HL-60/S4 treated with retinoic acid at 250 ng/mL for 4 days and 3 days (cell line): ENCODE results near the gene AP2B1.

Experiments
- in situ Hi-C: fragments of 300-500 bp; cut with MboI; formaldehyde crosslinking; loops from 2 replicates; pipeline ENCODE4 v1.7.0; 2022; ENCODE audit warnings: low sequenced_read_pairs

The AP2B1 gene

GRCh38 chr17:35568561-35568960 is 18.6 kb upstream of the AP2B1 start:
- in situ Hi-C loops = no loop called here

GRCh38 chr17:35569405-35569804 is 17.7 kb upstream of the AP2B1 start:
- in situ Hi-C loops = no loop called here

- in situ Hi-C loops = no loop called here
Measured at GRCh38 chr17:35575759-35576158, 11.4 kb upstream of the AP2B1 start.

DNA sequence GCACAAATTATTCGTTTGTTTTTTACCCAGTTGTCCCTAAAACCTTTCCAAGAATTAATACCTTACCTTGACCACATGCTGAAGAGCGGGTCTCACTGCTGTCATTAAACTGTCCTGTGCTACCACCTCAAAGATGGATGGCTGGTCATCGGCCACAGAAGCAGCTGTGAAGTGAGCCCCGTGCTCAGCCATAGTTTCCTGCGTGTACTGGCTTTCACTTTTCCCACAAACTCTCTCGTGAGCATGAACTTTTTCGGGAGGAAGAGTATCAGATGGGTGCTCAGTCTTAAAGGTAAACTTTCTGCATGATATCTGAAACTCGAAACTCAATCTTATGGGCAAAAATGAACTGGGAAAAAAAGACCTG is 9.3 kb upstream of the AP2B1 start:
- in situ Hi-C loops = no loop called here

GRCh38 chr17:35578197-35578928 is 8.8 kb upstream of the AP2B1 start, which contains the start of gene PEX12:
Gene PEX12, minus strand, starts transcription at chr17:35578571. Its CDS starts 550 bp downstream, at chr17:35578021.
- in situ Hi-C loops = no loop called here

DNA sequence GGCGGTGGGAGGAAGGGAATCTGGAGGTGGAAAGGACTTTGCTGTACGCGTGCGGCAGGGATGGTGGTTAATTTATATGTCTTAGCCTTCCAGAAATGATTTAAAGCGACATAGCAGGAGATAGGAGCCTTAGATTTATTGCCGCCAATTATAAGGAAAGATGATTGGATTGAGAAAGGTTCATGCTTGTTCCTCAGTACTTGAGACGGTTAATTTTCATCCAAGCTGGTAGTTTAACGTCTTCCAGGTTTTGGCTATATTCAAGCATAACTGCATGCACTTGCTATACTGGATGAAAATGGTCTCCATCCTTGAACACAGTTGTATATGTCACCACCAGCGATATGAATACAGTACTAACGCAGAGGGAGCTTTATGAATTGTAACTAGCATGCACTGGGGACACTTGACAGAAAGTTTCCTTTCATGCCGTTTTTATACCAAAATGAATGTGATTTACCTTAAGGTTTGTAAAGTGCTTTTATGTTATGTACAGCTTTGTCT is 8.1 kb upstream of the AP2B1 start:
- in situ Hi-C loops = no loop called here

DNA sequence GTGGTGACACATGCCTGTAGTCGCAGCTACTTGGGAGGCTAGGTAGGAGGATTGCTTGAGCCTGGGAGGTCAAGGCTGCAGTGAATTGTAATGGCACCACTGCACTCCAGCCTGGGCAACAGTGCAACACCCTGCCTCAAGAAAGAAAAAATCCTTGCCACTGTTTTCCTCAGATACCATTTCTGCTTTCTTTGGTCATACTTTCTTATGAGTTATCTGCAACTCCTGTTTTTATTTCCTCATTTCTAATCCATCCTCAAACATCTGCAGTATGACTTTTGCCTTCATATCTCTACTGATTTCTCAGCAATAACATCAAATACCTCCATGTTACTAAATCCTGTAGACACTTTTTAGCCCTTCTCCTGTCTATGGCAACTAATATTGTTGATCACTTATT is 3.1 kb upstream of the AP2B1 start:
- in situ Hi-C loops = no loop called here

DNA sequence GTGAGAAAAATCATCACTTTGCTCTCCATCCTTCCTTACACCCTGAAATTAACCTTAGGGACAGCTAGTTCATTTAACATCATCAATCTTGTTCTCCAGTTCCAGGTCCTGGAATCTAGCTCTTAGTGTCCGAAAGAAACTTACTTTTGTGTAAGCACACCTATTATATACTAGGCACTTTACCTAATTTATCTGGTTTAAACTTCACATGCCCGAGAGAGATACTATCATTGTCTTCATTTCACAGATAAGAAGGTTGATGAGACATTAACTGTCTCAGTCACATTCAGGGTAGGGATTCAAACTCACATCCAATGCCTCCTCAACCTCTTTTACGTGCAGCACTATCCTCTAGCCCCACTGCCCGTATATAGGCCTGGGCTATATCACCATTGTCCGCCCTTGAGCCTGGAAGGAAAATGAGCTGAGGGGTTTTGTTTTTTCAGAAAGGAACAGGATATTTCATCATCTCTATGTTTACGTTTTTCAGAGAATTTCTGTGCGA is 501 bp upstream of the AP2B1 start:
- in situ Hi-C loops = no loop called here

GRCh38 chr17:35588196-35588920 is 1.2 kb downstream of the AP2B1 start:
- in situ Hi-C loops = no loop called here

- in situ Hi-C loops = no loop called here
Measured at GRCh38 chr17:35596072-35596471, 8.9 kb downstream of the AP2B1 start.

DNA sequence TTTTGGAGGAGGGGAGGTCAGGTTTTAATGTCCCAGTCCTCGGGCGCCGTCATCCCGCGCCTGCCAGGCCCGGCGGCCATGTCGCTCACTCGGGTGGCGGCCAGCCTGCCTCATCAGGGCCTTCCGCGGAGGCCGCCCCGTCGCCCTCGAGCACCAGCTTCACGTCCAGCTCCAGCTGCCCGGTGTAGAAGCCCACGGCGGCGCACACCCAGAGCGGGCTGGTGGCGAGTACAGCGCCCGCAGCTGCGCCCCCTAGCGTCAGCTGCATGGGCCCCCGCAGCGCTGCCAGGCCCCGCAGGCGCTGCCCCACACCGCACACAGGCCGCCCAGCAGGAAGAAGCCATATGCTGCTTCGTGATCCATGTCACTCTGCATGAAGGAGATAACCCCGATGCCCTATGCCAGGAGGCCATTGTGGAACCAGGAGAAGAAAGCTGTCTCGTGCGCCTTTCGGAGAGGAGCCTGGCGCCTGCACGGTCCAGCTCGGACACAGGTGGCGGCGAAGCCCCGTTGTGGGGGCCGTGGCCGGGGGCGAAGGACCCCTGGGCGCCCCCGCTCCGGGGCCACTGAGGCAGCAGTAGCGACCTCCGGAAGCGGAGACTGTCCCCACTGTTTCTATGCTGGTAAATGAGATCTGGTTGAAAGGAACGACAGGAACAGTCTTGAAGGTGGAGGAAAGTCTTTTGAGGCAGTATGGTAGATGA is 9.6 kb downstream of the AP2B1 start:
- in situ Hi-C loops = no loop called here

GRCh38 chr17:35597604-35598003 is 10.5 kb downstream of the AP2B1 start:
- in situ Hi-C loops = no loop called here

- in situ Hi-C loops = loop anchor here (25.0 kb wide), 1 partner anchor 134 kb away; the partner anchor contains the start of gene RASL10B
Measured at GRCh38 chr17:35603674-35604073, 16.6 kb downstream of the AP2B1 start.

DNA sequence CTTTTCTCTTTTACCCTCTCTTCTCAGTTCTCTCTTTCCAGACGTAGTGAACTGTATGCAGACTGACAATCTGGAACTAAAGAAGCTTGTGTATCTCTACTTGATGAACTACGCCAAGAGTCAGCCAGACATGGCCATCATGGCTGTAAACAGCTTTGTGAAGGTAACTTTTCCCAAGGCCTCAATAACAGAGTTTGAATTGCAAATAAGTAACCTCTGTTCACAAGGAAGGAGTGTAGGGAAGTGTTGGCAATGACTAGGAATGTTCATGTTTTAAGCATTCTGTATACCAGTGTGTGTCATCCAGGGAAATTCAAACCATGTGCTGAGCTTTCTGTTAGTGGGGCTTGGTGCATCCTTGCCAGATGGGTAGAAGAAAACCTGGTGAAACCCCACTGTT is 18.6 kb downstream of the AP2B1 start:
- in situ Hi-C loops = loop anchor here (25.0 kb wide), 1 partner anchor 132 kb away; the partner anchor contains the start of gene RASL10B

GRCh38 chr17:35607239-35607847 is 20.2 kb downstream of the AP2B1 start:
- in situ Hi-C loops = loop anchor here (25.0 kb wide), 1 partner anchor 130 kb away; the partner anchor contains the start of gene RASL10B

- in situ Hi-C loops = loop anchor here (25.0 kb wide), 1 partner anchor 127 kb away; the partner anchor contains the start of gene RASL10B
Measured at GRCh38 chr17:35609831-35610230, 22.7 kb downstream of the AP2B1 start.

- in situ Hi-C loops = loop anchor here (25.0 kb wide), 1 partner anchor 127 kb away; the partner anchor contains the start of gene RASL10B
Measured at GRCh38 chr17:35610746-35611145, 23.6 kb downstream of the AP2B1 start.

DNA sequence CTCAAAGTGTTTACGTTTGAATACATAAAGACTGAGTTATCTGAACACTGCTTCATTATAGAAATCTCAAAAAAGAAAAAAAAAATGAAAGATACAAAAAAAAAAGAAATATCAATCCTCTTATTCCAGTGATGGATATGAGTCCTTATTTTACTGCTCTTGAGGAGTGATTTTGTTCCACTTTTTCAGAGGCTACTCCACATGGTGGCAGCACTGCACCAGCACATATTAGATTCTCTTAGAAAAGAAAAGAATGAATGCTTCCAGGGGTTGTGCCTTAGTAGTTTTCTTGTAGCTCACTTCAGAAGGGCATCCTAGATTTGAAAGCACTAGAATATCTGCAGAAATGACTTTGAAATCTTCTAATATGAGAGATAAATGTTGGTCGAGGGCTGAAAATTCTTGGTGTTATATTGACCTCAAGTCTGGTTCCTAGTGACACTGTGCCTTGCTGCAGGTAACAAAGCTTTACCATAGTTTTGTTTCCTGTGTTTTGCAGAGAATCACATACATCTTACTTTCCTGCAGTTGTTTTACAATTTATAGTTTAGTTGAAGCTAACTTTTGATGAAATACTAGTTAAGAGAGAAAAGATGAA is 25.9 kb downstream of the AP2B1 start:
- in situ Hi-C loops = loop anchor here (25.0 kb wide), 1 partner anchor 124 kb away; the partner anchor contains the start of gene RASL10B

DNA sequence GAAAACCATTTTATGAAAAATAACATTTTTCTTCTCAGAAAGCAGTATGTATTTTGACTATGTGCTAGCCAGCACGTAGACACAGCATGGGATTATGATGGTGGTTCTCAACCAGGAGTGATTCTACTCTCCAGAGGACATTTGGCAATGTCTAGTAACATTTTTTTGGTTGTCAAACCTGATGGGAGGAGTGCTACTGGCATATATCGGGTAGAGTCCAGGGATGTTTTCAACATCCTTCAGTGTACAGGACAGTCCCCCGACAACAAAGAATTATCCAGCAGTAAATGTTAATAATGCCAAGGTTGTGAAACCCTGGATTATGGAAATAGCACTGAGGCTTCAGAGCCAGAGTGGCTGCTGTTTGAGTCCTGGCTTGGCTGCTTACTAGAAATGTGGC is 27.7 kb downstream of the AP2B1 start:
- in situ Hi-C loops = loop anchor here (25.0 kb wide), 1 partner anchor 122 kb away; the partner anchor contains the start of gene RASL10B

DNA sequence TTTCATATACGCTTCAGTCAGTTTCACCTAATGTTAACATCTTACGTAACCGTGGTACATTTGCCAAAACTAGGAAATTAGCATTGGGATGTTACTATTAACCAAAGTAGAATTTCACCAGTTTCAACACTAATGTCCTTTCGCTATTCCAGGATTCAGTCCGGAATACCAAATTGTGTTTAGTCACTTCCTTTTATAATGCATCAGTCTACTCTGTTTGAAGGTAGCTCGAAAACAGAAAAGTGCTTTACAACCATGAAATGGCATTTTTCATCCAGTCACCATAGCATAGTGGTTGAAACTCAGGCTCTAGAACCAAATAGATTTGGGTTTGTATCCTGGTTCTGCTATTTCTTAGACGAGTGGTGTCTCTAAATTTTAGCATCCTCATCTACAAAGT is 29.4 kb downstream of the AP2B1 start:
- in situ Hi-C loops = loop anchor here (25.0 kb wide), 1 partner anchor 121 kb away; the partner anchor contains the start of gene RASL10B
